ENCODE results near the gene PLEKHH1.
A peak's percentile ranks its signal among the peaks of the same experiment; 100 is the strongest.

The PLEKHH1 gene

DNA sequence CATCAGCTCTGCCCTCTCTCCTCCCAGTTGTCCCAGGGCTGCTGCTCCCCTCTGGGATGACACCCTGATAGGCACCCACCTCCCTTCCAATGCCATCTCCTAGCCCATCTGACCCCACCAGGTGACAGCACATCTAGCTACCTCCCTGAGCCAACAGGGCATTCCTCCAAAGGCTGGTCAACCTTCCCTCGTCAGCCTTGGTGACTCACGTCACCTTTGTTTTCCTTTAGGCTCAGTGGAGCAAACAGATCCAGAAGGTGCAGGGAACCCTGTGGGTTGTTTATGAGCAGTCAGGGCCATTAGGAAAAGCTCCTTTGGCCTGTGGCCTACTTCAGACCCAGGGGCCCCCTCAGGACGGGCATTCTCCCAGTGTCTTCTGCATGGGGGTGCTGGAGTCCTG lies 34.6 kb downstream of the PLEKHH1 start:
- DNase-seq (ENCODE audit: low spot score): no peak

DNA sequence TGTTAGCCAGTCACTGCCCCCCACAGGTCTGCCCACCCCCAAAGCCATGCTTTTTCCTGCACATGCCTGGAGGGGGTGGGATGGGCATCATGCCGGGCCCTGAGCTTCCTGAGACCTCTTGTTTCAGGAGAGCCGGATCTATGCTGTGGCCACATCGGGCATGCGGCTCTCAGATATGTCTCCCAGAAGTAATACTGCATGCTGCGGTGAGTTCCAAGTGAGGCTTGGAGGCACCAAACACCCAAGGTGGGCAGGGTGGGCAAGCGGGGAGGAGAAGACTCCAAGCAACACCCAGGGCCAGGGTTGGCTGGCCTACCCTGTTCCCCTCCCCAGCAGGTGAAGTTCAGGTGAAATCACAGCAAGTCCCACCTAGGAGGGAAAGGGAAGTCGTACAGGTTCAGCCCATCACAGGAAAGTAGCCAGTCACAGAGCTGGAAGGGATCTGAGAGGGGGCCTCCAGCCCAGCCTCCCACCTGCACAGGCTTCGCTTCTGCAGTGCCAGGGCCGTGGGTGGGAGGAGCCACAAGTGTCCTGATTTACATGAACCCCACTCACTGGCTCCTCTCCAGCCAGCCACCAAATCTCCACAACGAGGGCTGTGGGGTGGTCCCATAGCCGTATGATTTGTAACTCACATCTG lies 36.0 kb downstream of the PLEKHH1 start:
- DNase-seq (ENCODE audit: low spot score): no peak

DNA sequence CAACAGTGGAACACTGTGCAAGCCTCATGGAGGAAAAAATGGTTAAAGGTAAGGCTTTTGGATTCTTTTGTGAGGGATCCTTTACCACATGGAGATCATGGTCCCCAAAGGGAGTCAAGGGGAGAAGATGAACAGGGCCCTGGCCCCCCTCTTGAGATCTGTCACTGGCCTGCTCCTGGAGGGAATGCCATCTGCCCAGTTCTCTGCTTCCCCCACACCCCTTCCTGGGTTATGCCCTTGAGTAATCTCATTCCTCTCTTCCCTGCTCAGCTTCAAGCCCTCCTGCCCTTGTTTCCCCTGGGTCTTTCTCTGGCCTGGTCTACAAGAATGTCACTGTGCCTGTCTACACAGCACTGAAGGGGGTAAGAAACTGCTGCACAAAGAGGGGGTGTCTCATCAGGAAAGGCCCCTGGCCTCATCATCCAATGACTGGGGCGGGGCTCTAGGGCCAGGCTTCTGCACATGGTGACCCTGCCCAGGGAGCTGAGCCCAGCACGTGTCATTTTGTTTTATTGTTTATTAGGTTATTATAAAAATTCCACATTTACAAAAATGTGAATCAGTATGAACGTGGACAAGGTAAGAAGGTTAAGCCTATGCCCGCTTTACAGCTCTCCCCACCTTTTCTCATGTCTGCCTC lies 36.7 kb downstream of the PLEKHH1 start:
- DNase-seq (ENCODE audit: low spot score): no peak

DNA sequence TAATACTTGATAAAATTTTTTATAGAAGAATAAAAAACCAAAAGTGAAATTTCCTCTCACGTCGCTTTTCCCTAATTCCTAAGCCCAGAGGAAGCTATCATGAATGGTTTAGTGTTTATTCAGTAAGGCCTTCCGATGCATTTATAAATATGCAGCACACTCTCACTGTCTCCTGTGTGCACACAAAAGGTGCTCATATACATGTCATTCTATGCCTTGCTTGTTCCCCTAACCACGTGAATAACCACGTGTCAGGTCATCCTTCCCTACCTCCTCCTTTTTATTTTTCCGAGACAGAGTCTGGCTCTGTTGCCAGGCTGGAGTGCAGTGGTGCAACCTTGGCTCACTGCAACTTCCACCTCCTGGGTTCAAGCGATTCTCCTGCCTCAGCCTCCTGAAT lies 37.4 kb downstream of the PLEKHH1 start:
- DNase-seq (ENCODE audit: low spot score): no peak

DNA sequence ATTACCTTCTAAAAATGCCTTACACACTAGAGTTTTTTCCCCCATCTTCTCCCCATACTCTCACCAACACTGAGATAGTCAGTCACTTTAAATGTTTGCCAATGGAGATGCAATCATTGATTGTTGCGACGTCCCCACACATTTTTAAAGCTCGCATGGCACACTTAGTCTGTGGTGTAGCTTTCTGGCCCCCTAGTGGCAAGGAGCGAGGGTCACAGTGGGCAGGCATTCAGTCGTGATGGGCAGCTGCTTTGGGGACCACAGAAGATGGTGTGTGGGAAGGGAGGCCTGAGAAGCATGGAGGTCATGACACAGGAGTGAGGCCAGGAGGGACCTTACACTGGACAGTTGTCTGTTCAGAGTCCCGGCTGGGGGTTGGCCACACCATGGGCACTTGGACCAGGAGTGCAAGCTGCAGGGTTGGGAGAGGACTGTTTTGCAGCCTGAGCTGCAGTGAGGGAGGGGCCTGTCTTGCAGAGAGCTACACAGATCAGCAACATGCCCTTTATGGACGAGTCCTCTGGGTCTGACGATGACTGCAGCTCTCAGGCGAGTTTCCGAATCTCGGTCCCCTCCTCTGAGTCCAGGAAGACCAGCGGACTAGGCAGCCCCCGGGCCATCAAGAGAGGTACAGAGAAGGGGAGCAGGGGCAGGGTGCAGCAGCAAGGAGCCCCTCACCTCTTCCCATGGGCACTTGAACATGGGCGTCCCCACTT lies 38.3 kb downstream of the PLEKHH1 start:
- peak; percentile 77 for DNase-seq (ENCODE audit: low spot score)

DNA sequence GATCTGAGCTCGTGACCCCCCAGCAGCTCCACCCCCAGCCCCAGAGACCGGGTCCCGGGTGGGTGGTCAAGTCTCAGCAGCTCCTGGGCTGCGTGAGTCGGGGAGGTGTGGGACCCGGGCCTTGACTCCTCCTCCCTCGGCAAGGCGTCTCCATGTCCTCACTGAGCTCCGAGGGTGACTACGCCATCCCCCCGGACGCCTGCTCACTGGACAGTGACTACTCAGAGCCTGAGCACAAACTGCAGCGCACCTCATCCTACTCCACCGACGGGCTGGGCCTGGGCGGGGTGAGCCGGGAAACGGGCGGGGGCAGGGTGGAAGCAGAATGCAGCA lies 38.9 kb downstream of the PLEKHH1 start:
- no peak for DNase-seq (ENCODE audit: low spot score)

DNA sequence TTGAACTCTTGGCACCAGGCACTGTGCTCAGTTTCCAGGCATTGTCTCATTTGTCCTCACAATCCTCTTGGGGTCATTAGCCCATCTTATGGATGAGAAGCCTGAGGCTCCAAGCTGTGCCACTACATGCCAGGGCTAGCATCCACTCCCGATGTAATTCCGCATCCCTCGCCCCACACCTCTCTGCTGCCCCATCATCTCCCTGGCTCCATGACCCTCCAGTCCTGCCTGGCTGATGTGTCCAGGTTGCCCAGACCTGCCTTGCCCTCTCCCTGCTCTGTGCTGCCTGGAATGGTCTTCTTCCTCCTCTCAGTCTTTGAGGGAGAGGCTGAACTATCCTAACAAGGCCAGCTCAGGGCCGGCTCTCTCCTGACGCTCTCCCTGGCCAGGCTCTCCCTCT lies 39.5 kb downstream of the PLEKHH1 start:
- DNase-seq (ENCODE audit: low spot score): no peak

DNA sequence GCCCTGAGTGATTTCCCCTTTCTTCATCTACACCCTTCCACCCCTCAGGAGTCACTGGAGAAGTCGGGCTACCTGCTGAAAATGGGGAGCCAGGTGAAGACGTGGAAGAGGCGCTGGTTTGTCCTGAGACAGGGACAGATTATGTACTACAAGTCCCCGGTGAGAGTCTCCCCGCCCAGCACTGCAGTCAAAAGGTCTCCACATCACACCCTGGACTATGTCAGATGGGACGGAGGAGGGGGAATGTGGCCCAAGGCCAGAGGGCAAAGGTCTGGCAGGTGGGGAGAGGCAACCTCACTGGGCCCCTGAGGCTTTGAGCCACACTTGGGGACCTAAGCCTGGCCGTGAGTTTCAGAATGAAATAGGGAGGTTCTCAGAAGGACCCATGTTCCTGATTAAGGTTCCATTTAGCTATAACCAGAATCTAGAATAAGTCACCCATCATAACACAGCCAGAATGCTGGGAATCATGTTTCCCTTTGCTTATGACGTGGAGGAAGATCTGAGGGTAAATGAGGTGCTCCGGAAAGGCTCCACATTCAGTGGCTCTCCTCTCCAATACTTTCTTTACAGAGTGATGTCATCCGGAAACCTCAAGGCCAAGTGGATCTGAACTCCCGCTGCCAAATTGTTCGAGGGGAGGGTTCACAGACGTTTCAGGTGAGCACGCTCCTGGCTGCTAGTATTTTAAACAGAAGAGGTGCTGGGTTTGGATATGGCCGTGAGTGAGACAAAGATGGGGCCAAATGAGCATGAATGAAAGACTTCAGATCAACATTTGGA lies 40.3 kb downstream of the PLEKHH1 start:
- DNase-seq (ENCODE audit: low spot score): no peak

DNA sequence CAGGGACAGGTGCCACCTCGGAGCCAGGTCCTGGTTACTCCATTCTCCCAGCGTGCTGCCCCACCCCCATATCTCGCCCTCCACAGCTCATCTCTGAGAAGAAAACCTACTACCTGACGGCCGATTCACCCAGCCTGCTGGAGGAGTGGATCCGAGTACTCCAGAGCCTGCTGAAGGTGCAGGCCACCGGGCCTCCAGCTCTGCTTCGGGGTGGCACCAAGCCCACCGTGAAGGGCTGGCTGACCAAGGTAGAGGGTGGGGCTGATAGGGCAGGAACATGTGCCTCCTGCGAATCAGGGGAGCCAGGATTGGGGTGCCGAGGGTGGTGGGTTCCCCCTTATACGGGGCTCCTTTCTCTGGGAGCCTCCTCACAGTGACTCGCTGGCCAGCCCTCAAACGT lies 41.1 kb downstream of the PLEKHH1 start:
- no peak for DNase-seq (ENCODE audit: low spot score)

DNA sequence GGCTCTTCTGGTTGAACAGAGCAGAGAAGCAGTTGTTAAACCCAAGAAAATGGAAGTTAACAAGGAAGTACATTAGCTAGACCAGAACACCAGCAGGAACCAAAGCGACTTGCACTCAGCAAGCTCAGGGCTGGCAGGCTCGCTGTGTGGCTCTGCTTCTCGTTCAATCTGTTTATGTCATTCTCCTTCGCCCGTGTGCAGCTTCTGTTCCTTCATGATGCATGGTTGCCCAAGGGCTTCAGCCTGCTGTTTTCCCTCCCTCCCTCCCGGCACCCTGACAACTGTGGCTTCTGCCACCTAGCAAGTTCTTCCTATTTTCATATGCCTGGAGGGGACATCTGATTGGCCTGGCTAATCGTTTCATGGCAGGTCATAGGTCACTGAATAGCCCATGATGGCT lies 41.7 kb downstream of the PLEKHH1 start:
- no peak for DNase-seq (ENCODE audit: low spot score)

DNA sequence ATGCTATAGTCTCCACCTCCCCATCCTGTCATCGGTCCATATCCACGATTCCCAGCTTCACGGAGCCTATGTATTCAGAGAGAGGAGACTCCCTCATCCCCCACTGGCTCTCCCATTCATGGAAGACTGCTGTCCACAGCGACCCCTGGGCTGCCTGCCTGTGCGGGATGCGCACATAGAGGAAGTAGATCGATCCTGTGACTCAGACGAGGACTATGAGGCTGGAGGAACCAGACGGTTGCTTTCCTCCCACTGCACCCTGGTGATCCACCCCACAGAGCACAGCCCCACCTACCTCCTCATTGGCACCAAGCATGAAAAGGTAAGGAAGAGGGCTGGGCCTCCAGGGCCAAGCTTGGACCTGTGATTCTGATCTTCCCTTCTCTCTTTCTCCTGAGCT lies 42.6 kb downstream of the PLEKHH1 start:
- DNase-seq (ENCODE audit: low spot score): no peak

DNA sequence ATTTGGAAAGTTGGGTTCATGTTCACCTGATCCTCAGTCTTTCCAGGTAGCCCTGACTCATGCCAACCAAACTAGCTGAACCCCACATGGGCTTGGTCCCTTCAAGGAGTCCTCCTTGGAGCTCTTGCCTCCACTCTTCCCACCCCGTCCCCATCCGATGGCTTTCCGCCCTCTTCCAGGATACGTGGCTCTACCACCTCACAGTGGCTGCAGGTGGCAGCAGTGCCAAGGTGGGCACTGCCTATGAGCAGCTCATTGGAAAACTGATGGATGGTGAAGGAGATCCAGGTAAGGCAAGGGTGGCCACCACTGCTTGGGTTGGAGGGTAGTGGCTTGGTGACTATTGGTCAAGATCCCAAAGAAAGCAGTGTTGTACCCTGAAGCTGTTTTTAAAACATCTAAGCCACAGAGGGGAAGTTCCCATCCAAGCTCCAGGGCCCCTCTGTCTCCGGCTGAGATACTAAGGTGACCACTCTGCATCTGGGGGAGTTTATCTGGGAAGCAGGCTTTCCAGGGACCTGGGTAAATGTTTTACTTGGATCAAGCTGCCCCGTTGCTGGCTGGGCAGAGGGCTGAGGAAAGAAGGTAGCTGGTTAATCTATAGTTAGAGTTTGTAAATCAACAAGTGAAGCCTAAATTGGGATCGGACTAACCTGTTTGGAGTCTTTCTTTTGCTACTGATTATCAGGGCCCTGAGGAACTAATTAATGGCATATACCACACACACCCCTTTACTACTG lies 43.3 kb downstream of the PLEKHH1 start:
- DNase-seq (ENCODE audit: low spot score): no peak

DNA sequence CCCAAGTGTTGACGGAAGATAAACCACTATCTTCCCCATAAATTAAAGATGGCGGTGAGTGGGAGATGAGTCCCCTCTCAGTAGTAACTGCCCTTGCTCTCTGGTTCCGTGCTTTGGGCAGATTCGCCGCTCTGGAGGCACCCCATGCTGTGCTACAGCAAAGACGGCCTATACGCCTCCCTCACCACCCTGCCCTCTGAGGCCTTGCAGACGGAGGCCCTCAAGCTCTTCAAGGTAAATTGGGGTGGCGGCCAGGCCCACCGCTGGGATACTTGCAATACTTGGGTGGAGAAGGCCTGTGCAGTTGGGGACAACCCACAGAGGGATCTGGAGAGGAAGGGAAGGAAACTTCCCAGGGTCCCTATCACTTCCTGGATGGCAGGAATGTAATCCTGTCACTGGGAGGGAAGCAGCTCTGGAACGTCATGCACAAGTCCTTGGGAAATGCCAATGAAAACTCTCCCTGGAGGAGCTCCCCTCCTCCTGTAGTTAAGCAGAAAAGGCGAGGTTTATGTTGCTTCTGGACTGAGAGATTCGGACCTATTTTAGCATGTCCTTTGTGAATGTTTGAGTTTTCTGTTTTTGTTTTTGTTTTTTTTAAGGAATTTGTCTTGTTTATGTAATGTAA lies 44.2 kb downstream of the PLEKHH1 start:
- peak; percentile 42 for DNase-seq (ENCODE audit: low spot score)

DNA sequence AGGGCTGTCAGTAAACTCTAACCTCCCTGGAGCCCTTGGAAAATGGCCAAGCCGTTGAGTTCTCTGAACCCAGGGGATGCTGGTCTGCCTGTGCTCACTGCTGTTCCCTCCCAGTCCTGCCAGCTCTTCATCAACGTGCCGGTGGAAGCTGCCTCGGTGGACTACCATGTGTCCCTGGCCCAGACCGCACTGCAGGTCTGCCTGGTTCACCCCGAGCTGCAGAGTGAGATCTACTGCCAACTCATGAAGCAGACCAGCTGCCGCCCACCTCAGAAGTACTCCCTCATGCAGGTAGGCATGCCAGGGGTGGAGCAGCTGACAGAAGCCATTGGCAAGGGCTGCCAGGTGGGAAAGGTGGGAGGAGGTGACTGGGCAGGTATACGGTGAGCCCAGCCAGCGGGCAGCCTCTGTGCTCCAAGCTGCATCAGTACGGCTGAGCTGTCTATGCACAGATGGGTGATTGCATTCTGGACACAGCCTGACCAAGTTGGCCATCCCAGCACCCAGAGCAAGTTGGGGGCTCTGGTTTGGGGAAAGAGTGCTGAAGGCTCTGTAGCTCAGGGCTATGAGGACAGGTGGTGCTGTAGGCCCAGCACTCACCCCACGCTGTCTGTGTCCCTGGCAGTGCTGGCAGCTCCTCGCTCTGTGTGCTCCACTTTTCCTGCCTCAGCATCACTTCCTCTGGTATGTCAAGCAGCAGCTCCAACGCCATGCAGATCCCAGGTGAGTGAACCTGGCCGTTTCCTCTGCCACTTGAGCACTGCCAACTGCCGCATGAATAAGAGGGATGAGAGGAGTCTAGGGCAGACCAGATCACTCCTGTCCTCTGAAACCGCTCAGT lies 45.0 kb downstream of the PLEKHH1 start:
- no peak for DNase-seq (ENCODE audit: low spot score)

DNA sequence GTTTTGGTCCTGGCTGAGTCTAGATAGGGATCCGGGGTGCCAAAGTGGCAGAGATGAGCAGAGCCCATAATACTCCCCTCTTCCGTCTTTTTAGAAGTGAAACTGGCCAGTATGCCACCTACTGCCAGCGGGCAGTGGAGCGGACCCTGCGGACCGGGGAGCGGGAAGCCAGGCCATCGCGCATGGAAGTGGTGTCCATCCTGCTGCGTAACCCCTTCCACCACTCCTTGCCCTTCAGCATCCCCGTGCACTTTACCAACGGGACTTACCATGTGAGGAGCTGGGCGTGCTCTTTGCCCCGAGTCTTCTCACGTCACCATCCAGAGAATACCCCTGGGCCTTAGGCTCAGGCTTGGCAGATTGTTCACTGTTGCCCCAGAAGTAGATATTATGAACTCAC lies 46.0 kb downstream of the PLEKHH1 start:
- no peak for DNase-seq (ENCODE audit: low spot score)

DNA sequence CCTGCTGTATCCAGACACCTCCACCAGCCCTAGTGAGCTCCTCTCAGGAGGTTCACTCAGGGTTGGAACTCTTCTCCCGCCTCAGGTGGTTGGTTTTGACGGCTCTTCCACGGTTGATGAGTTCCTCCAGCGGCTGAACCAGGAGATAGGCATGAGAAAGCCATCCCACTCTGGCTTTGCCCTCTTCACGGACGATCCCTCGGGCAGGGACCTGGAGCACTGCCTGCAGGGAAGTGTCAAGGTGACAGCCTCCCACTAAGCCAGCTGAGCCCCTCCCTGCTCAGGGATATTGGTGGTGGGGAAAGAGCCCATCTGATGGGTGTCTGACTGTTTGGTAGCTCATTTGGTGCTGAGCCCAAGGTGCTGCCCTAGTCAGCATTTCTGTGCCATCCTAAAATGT lies 46.5 kb downstream of the PLEKHH1 start:
- no peak for DNase-seq (ENCODE audit: low spot score)

DNA sequence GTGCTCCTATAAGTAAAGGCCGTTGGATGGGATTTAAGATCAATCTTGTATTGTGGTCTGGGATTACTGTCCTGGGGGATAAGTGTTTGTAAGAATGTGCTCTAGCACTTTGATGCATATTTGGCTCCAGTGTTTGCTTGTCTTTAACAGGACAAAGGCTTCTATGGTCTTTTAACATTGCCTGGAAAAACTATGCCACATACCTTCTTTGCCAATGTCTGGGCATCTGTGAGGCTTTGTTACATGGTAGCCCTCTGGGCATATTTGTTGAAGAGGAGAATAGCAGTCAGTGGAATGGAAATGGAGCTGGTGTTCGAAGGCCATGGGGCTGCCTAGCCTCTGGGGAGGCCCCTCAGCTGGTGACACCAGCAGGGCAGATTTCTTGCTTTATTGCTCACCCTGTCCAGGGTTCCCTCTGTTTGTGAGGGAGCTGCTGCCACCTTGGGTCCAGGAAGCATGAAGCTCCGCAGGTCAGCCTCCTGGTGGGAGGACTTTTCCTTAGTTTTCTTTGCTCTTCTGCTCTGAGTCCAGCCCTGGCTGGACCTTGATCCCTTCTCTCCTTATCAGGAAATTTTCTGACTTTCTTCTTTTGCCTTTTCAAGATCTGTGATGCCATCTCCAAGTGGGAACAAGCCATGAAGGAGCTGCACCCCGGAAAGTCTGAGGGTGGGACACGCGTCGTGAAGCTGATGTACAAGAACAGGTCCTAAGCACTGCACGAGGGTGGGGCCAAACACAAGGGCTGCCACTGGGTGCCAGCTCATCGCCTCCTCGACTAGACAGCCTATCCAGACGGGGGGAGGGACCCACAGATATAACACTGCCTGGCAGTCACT lies 47.5 kb downstream of the PLEKHH1 start:
- DNase-seq (ENCODE audit: low spot score): no peak

DNA sequence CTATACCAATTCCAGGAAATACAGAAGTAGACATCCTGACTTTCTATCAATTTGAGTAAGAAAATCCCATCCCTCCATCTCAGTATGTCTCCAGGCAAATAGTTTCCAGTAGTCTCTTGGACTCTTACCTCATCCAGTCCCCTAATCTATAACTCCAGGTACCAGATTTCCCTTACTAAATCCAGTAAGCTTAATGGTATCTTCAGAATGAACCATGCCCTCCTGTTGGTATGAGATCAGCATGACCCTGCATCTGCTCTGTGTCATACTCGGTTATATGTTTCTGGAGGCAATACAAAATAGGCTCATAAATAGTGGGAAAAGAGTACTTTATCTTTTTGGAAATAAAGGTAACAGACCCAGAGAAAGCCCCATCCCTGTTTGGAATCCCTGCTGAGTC lies 48.6 kb downstream of the PLEKHH1 start:
- DNase-seq (ENCODE audit: low spot score): no peak

DNA sequence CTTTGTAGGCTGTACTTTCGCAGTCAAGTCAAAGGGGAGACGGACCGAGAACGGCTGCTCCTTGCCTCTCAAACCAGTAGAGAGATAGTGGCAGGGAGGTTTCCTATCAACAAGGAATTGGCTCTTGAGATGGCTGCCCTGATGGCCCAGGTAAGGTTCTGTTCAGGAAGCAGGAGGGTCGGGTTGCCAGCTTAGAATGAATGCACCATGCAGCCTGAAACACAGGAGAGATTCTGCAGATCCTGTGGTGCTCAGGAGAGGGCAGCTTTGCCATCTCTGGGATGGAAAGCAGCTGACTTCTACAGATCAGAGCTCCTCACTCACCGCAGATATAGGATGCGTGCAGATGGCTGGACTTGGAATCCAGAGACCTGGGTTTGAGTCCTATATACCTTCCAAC lies 49.0 kb downstream of the PLEKHH1 start:
- no peak for DNase-seq (ENCODE audit: low spot score)

Data from hepatic stellate cell (primary cell).